Mesendoderm (in vitro differentiated cells): ENCODE results near the gene TECTB.
"Not testable (repeated sequence)": the region's sequence is repeated elsewhere in the genome, so short reads cannot be mapped to it uniquely, and the experiment has no call there.

Experiments used
- DNase-seq: peaks from one replicate; pipeline ENCODE4 v3.0.0; 2013
- H2AK5ac ChIP-seq: 2 replicates; pipeline ENCODE4 v1.6.1; 2013; ENCODE audit warnings: low read length, inconsistent platforms
- H2BK120ac ChIP-seq: 2 replicates; pipeline ENCODE4 v1.6.1; 2013; ENCODE audit warnings: low read depth, mild to moderate bottlenecking, low read length, moderate library complexity, mixed read lengths
- H2BK15ac ChIP-seq: replicated peaks from 2 replicates; pipeline ENCODE4 v1.6.1; 2013; ENCODE audit warnings: low read depth, mild to moderate bottlenecking, moderate library complexity
- H2BK5ac ChIP-seq: 2 replicates; pipeline ENCODE4 v1.6.1; 2013; ENCODE audit warnings: low read length, inconsistent platforms
- H3K18ac ChIP-seq: 2 replicates; pipeline ENCODE4 v1.6.1; 2013; ENCODE audit warnings: mild to moderate bottlenecking, low read length, mixed read lengths
- H3K23ac ChIP-seq: one replicate; pipeline ENCODE4 v1.6.1; 2013; ENCODE audit warnings: low read length
- H3K27ac ChIP-seq: 2 replicates; pipeline ENCODE4 v1.5.1; 2013; ENCODE audit warnings: low read depth, mild to moderate bottlenecking, inconsistent platforms, low read length, moderate library complexity
- H3K27me3 ChIP-seq: 2 replicates; pipeline ENCODE4 v1.6.1; 2013; ENCODE audit warnings: low read length, control low read depth, mild to moderate bottlenecking, inconsistent platforms; ENCODE audit not compliant: insufficient read depth, poor library complexity
- H3K36me3 ChIP-seq: 2 replicates; pipeline ENCODE4 v1.6.1; 2013; ENCODE audit warnings: low read length, inconsistent platforms; ENCODE audit not compliant: control insufficient read depth, insufficient read depth
- H3K4ac ChIP-seq: one replicate; pipeline ENCODE4 v1.6.1; 2013; ENCODE audit warnings: low read depth, mild to moderate bottlenecking, low read length, moderate library complexity
- H3K4me1 ChIP-seq: 2 replicates; pipeline ENCODE4 v1.6.1; 2013; ENCODE audit warnings: low read depth, low read length, inconsistent platforms; ENCODE audit not compliant: control insufficient read depth
- H3K4me2 ChIP-seq: 2 replicates; pipeline ENCODE4 v1.6.1; 2013; ENCODE audit warnings: low read length
- H3K4me3 ChIP-seq: 2 replicates; pipeline ENCODE4 v1.5.1; 2013; ENCODE audit warnings: mild to moderate bottlenecking, low read length
- H3K56ac ChIP-seq: one replicate; pipeline ENCODE4 v1.6.1; 2013; ENCODE audit warnings: low read length
- H3K79me1 ChIP-seq: 2 replicates; pipeline ENCODE4 v1.6.1; 2013; ENCODE audit warnings: low read length, inconsistent platforms
- H3K79me2 ChIP-seq: 2 replicates; pipeline ENCODE4 v1.6.1; 2013; ENCODE audit warnings: mild to moderate bottlenecking, low read length; ENCODE audit not compliant: control insufficient read depth, insufficient read depth
- H3K9ac ChIP-seq: 2 replicates; pipeline ENCODE4 v1.6.1; 2013; ENCODE audit warnings: low read length, inconsistent platforms
- H4K5ac ChIP-seq: one replicate; pipeline ENCODE4 v1.6.1; 2013; ENCODE audit warnings: low read length
- H4K8ac ChIP-seq: one replicate; pipeline ENCODE4 v1.6.1; 2013; ENCODE audit warnings: low read depth, mild to moderate bottlenecking, control low read depth, low read length, moderate library complexity
- WGBS: extraction: QIAGEN DNeasy Blood & Tissue Kit; methylation state at CpG from one replicate; pipeline ENCODE4 v1.1.7; 2013; ENCODE audit warnings: low lambda C conversion rate, missing lambda C conversion rate; ENCODE audit not compliant: insufficient coverage; ENCODE audit errors: extremely low coverage; 5-methylcytosine and 5-hydroxymethylcytosine counted together

Gene TECTB

GRCh38 chr10:112248584-112249295 lies 34.5 kb upstream of the TECTB start:
- Histone ChIP-seq H2BK5ac (no peak overlapping the region), H3K23ac (no peak overlapping the region), H3K4me1 (no peaks in the 10 kb centered on the region), H3K27me3 (no peaks in the 10 kb centered on the region), H4K8ac (no peak overlapping the region), H4K5ac (no peak overlapping the region), H3K79me1 (no peaks in the 10 kb centered on the region), H3K18ac (no peak overlapping the region), H3K56ac (no peak overlapping the region), H3K79me2 (no peaks in the 10 kb centered on the region), H3K4me2 (no peak overlapping the region), H3K4me3 (no peak overlapping the region), H2BK15ac (no peak overlapping the region), H2AK5ac (no peak overlapping the region), H3K4ac (no peak overlapping the region), H3K27ac (no peak overlapping the region), H3K36me3 (no peaks in the 10 kb centered on the region), H2BK120ac (no peak overlapping the region), H3K9ac (no peak overlapping the region)
- no CpG with 5 or more reads among the region's 2 CpGs for WGBS
- no peak for DNase-seq

- no peak overlapping the region for H3K4me3 ChIP-seq
- no peaks in the 10 kb centered on the region for H3K79me1 ChIP-seq
- H4K5ac ChIP-seq = no peak overlapping the region
- H3K18ac ChIP-seq = no peak overlapping the region
- no peak overlapping the region for H4K8ac ChIP-seq
- no peak overlapping the region for H3K4me2 ChIP-seq
- H3K36me3 ChIP-seq = no peaks in the 10 kb centered on the region
- H2AK5ac ChIP-seq = no peak overlapping the region
- no peak overlapping the region for H3K27ac ChIP-seq
- H2BK15ac ChIP-seq = no peak overlapping the region
- no peak overlapping the region for H2BK5ac ChIP-seq
- H3K9ac ChIP-seq = no peak overlapping the region
- no peak overlapping the region for H3K4ac ChIP-seq
- H3K23ac ChIP-seq = no peak overlapping the region
- WGBS = no CpG with 5 or more reads among the region's 2 CpGs
- H3K79me2 ChIP-seq = no peaks in the 10 kb centered on the region
- no peaks in the 10 kb centered on the region for H3K4me1 ChIP-seq
- no peak overlapping the region for H3K56ac ChIP-seq
- no peak for DNase-seq
- no peaks in the 10 kb centered on the region for H3K27me3 ChIP-seq
- H2BK120ac ChIP-seq = no peak overlapping the region
Observed at GRCh38 chr10:112249722-112250121, 33.5 kb upstream of the TECTB start.

DNA sequence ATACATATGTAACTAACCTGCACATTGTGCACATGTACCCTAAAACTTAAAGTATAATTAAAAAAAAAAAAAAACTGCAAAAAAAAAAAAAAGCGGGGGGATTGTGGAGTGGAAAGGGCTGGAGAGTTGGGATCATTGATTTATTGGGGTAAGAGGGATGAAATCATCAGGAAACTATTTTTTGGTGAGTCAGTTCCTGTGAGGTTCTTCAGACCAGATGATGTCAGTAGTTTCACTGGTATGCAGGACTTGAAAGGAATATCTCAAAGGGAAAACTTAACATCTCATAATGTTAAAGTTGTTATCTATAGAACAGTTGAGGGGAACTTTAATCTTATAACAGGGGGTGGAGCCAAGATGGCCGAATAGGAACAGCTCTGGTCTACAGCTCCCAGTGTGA lies 32.6 kb upstream of the TECTB start:
- Histone ChIP-seq H3K4ac (no peak overlapping the region), H2AK5ac (no peak overlapping the region), H3K56ac (no peak overlapping the region), H2BK120ac (no peak overlapping the region), H3K79me2 (no peaks in the 10 kb centered on the region), H3K4me1 (no peaks in the 10 kb centered on the region), H2BK5ac (no peak overlapping the region), H3K27ac (no peak overlapping the region), H4K8ac (no peak overlapping the region), H4K5ac (no peak overlapping the region), H3K4me3 (no peak overlapping the region), H3K36me3 (no peaks in the 10 kb centered on the region), H3K27me3 (no peaks in the 10 kb centered on the region), H2BK15ac (no peak overlapping the region), H3K9ac (no peak overlapping the region), H3K23ac (no peak overlapping the region), H3K79me1 (no peaks in the 10 kb centered on the region), H3K4me2 (no peak overlapping the region), H3K18ac (no peak overlapping the region)
- DNase-seq = no peak
- WGBS = no CpG with 5 or more reads among the region's 2 CpGs

GRCh38 chr10:112251238-112251637 lies 32.0 kb upstream of the TECTB start:
- H3K9ac ChIP-seq, H3K4me3 ChIP-seq: not testable (repeated sequence)
- no CpG with 5 or more reads among the region's 9 CpGs for WGBS

GRCh38 chr10:112258407-112258806 lies 24.8 kb upstream of the TECTB start:
- WGBS = no CpG with 5 or more reads among the region's 1 CpG
- Histone ChIP-seq H2BK15ac (no peak overlapping the region), H3K56ac (no peak overlapping the region), H3K4me2 (no peak overlapping the region), H2AK5ac (no peak overlapping the region), H4K5ac (no peak overlapping the region), H3K9ac (no peak overlapping the region), H3K27me3 (no peaks in the 10 kb centered on the region), H3K4ac (no peak overlapping the region), H3K27ac (no peak overlapping the region), H3K79me1 (no peaks in the 10 kb centered on the region), H3K79me2 (no peaks in the 10 kb centered on the region), H3K23ac (no peak overlapping the region), H2BK5ac (no peak overlapping the region), H3K18ac (no peak overlapping the region), H3K36me3 (no peaks in the 10 kb centered on the region), H3K4me1 (no peaks in the 10 kb centered on the region), H4K8ac (no peak overlapping the region), H2BK120ac (no peak overlapping the region), H3K4me3 (no peak overlapping the region)
- DNase-seq = no peak

More at GRCh38 chr10:112251238-112251637, 32.0 kb upstream of the TECTB start:
- not testable (repeated sequence) for H4K5ac ChIP-seq, H3K79me2 ChIP-seq, H4K8ac ChIP-seq, H3K4me1 ChIP-seq, H3K4ac ChIP-seq, H3K27me3 ChIP-seq, H3K23ac ChIP-seq, DNase-seq, H3K79me1 ChIP-seq, H2BK15ac ChIP-seq, H3K36me3 ChIP-seq, H3K27ac ChIP-seq, H2BK5ac ChIP-seq, H3K56ac ChIP-seq, H3K18ac ChIP-seq, H2AK5ac ChIP-seq, H3K4me2 ChIP-seq, H2BK120ac ChIP-seq

- H4K8ac ChIP-seq = no peak overlapping the region
- no peak overlapping the region for H3K18ac ChIP-seq
- no peak overlapping the region for H3K9ac ChIP-seq
- no peak overlapping the region for H3K4me3 ChIP-seq
- no peak overlapping the region for H2BK5ac ChIP-seq
- no peak overlapping the region for H2BK120ac ChIP-seq
- no peaks in the 10 kb centered on the region for H3K36me3 ChIP-seq
- H3K4ac ChIP-seq = no peak overlapping the region
- H4K5ac ChIP-seq = no peak overlapping the region
- no peak overlapping the region for H2AK5ac ChIP-seq
- H3K79me2 ChIP-seq = no peaks in the 10 kb centered on the region
- H3K56ac ChIP-seq = no peak overlapping the region
- no peaks in the 10 kb centered on the region for H3K27me3 ChIP-seq
- H3K4me1 ChIP-seq = no peaks in the 10 kb centered on the region
- H3K23ac ChIP-seq = no peak overlapping the region
- no peak overlapping the region for H3K4me2 ChIP-seq
- H3K79me1 ChIP-seq = no peaks in the 10 kb centered on the region
- DNase-seq = no peak
- no peak overlapping the region for H2BK15ac ChIP-seq
- H3K27ac ChIP-seq = no peak overlapping the region
Observed at GRCh38 chr10:112259688-112260087, 23.5 kb upstream of the TECTB start.
